Ovary (tissue), 9 donors: ENCODE results near the gene AP5Z1. TPM values are rescaled to one million over a fixed set of nuclear protein-coding genes. Genes with fewer than 3 reads are reported as not detected.

Source experiments
- DNase-seq, 5 donors: peaks; one replicate each; pipeline ENCODE4 v3.0.0-alpha.2; 2019 to 2020
- H3K27ac ChIP-seq, 2 donors: fragments of 200-600 bp; one replicate each; pipeline versions ENCODE4 v1.5.1 to v1.8.0; 2019 to 2022
- H3K27me3 ChIP-seq: fragments of 200-600 bp; one replicate; pipeline ENCODE4 v1.8.0; 2022
- H3K36me3 ChIP-seq: fragments of 200-600 bp; sonication (generic); one replicate; pipeline ENCODE4 v1.5.1; 2019
- H3K4me1 ChIP-seq: one replicate; pipeline ENCODE4 v1.8.1; 2013; ENCODE audit warnings: mild to moderate bottlenecking, moderate library complexity; ENCODE audit not compliant: insufficient read depth
- H3K4me3 ChIP-seq: fragments of 200-600 bp; sonication (generic); one replicate; pipeline ENCODE4 v1.5.1; 2017
- H3K9me3 ChIP-seq, 2 donors: fragments of 200-600 bp in 1 of 2; sonication (generic) in 1 of 2; one replicate each; pipeline versions ENCODE4 v1.5.1 to v1.8.1; 2013 to 2019; ENCODE audit warnings: mild to moderate bottlenecking in 1 of 2, moderate library complexity in 1 of 2
- CTCF ChIP-seq, 3 donors: fragments of 450-650 bp in 2 of 3; fragments of 200-600 bp in 1 of 3; IDR thresholded peaks; one replicate each; pipeline versions ENCODE4 v1.5.1 to v1.8.0; 2016 to 2022; ENCODE audit warnings: antibody characterized with exemption in 3 of 3, mild to moderate bottlenecking in 1 of 3
- EP300 ChIP-seq: sonication (generic); formaldehyde crosslinking; IDR thresholded peaks from one replicate; pipeline ENCODE4 v1.6.1; 2017; ENCODE audit warnings: antibody characterized with exemption
- POLR2A ChIP-seq: fragments of 450-650 bp; IDR thresholded peaks from one replicate; pipeline ENCODE4 v1.6.1; 2017; ENCODE audit warnings: antibody characterized with exemption, mild to moderate bottlenecking, moderate library complexity
- WGBS, 3 donors: extraction: QIAGEN DNeasy Blood & Tissue Kit in 1 of 3; methylation state at CpG; one replicate each; pipeline versions ENCODE4 v1.1.5 to v1.1.7; 2013 to 2017; 5-methylcytosine and 5-hydroxymethylcytosine counted together
- intact Hi-C, 4 donors: fragments of 100-400 bp; cut with DNase I; formaldehyde crosslinking; loops; one replicate each; pipeline versions ENCODE4 v1.11.0 to v1.15.1; 2022 to 2023
- polyA plus RNA-seq, 2 donors: library from polyadenylated mRNA; stranded (reverse); fragments of 200-250 nt in 1 of 2; fragments of 350-450 nt in 1 of 2; fragmentation: Illumina TruSeq in 1 of 2; extraction: RNeasy Lipid Tissue Mini Kit (QIAGEN cat#74804) in 1 of 2; gene quantifications; one replicate each; pipeline ENCODE4 v1.2.3, GENCODE V29; 2013 to 2014
- total RNA-seq, 7 donors: library from RNA; depleted of rRNA in 2 of 7; stranded (reverse); fragments of >200 nt in 2 of 7; fragmentation: NEBNext Ultra II Directional in 3 of 7; extraction: Animal tissue kit (Norgen Biotek cat#: 25700) in 3 of 7; gene quantifications; one replicate each; pipeline versions ENCODE4 v1.1.0 to v1.2.4, GENCODE V29; 2016 to 2023
- donor health status: DM: no; HTN: no; CAD: no; lungs with moderate emphysema.
- donor health status: DM: no; HTN: no; CAD: no.
- donor health status: Bipolar disorder and iron deficiency.
- donor health status: DM: yes; HTN: yes; CAD: no.
- donor health status: DM: no; HTN: no; CAD: no.
- donor health status: DM: yes; HTN: yes; CAD: no.

The AP5Z1 gene
- total and polyA plus RNA-seq, 9 donors, result 2.4 to 37.3 (median 23.1) TPM

DNA sequence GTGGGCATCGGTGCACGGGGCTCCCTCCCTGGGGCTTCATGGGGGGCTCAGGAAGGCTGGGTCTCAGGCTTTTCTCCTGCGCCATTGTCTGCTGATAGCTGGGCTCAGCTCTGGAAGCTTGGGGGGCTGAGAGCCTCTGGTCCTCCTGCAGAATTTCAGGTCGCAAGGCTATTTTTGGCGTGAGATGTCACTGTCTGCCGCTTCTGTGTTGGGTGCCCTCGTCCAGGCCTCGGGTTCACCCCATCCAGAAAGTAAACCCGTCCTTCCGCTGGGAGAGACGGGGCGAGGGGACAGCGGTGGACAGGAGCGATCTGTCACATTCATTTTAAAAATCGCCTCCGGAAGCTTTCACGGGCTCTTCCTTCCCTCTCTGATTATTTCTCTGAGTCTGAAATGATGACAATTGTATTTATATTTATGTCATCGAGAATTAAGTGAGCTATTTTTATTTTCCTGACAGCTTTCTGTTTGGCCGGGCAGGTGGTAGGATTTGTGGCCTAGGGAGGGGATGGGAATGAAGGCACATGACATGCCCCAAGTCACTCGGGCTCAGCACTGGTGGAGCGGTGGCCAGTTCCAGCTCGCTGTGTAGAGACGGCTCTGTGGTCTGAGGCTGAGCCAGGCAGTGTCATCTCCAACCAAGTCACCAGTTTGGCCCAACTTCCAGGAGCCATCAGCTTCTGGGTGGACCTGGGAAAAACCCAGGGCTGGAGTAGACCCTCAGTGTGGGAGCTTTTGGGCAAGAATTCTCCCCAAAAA is 40.7 kb upstream of the AP5Z1 start:
- no peak for DNase-seq
- Histone ChIP-seq H3K36me3 (no peaks in the 10 kb centered on the region), H3K4me1 (peaks cover 10% of the 10 kb centered on the region), H3K9me3 (no peaks in the 10 kb centered on the region), H3K27me3 (no peaks in the 10 kb centered on the region), H3K27ac (no peak overlapping the region), H3K4me3 (no peak overlapping the region)
- 90 to 91% (median 90%) methylated on average over 23 of the region's 23 CpGs for WGBS, 3 donors
- no peak for TF ChIP-seq CTCF (IDR thresholded peaks at IDR 0.05)
- no peak for TF ChIP-seq EP300
- no peak for TF ChIP-seq POLR2A
- intact Hi-C loops, result no loop called here

DNA sequence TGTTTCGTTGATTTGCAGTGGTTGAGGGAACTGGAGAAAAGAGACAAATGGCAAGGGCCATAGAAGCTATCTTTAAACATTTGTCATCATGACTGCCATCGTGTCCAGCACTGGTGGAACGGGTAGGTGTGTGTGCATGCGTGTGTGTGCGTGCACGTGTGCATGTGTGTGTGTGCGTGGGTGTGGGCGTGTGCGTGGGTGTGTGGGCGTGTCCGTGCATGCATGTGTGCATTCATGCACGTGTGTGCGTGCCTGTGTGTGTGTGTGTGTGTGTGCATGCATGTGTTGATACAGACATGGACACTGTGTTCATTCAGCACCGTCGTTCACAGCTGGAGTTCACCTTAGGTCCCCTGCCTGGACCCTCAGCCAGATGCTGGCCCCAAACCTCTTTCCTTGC is 38.1 kb upstream of the AP5Z1 start:
- Histone ChIP-seq H3K4me1 (peaks cover 12% of the 10 kb centered on the region), H3K27ac (no peak overlapping the region), H3K9me3 (no peaks in the 10 kb centered on the region), H3K27me3 (no peaks in the 10 kb centered on the region), H3K36me3 (no peaks in the 10 kb centered on the region), H3K4me3 (no peak overlapping the region)
- intact Hi-C loops, result no loop called here
- DNase-seq, result no peak
- TF ChIP-seq CTCF (IDR thresholded peaks at IDR 0.05) (no peak), POLR2A (no peak), EP300 (no peak)
- 88 to 92% (median 90%) methylated on average over 15 of the region's 15 CpGs for WGBS, 3 donors

- Histone ChIP-seq H3K4me3 (peak overlapping the region; percentile 19), H3K27ac (peak overlapping the region in 1 of 2 donors; percentile 57), H3K36me3 (no peaks in the 10 kb centered on the region), H3K27me3 (no peaks in the 10 kb centered on the region), H3K9me3 (no peaks in the 10 kb centered on the region), H3K4me1 (peaks cover 12% of the 10 kb centered on the region)
- 11 to 16% (median 12%) methylated on average over 23 of the region's 23 CpGs for WGBS, 3 donors
- DNase-seq, result peak in 2 of 5 donors; percentile 53 to 57
- intact Hi-C loops, result no loop called here
- TF ChIP-seq POLR2A (no peak), CTCF (IDR thresholded peaks at IDR 0.05) (no peak), EP300 (no peak)
Observed at GRCh38 chr7:4738711-4739527, 36.5 kb upstream of the AP5Z1 start.

- 11 to 32% (median 13%) methylated on average over 16 of the region's 16 CpGs for WGBS, 3 donors
- intact Hi-C loops, result no loop called here
Observed at GRCh38 chr7:4739528-4739992, 35.9 kb upstream of the AP5Z1 start.

More at GRCh38 chr7:4739528-4739992, 35.9 kb upstream of the AP5Z1 start:
- peak in 3 of 5 donors; percentile 52 to 59 (median 53) for DNase-seq
- no peaks in the 10 kb centered on the region for H3K27me3 ChIP-seq
- peak overlapping the region; percentile 19 for H3K4me3 ChIP-seq
- no peaks in the 10 kb centered on the region for H3K9me3 ChIP-seq
- H3K4me1 ChIP-seq, result peaks cover 16% of the 10 kb centered on the region
- H3K27ac ChIP-seq, result peak overlapping the region in 1 of 2 donors; percentile 57
- no peaks in the 10 kb centered on the region for H3K36me3 ChIP-seq
- TF ChIP-seq CTCF (IDR thresholded peaks at IDR 0.05) (peak in 2 of 3 donors; percentile 30 to 35), POLR2A (no peak), EP300 (no peak)
